ENCODE results near the gene PHKG1.
"Not testable (repeated sequence)": the region's sequence is repeated elsewhere in the genome, so short reads cannot be mapped to it uniquely, and the experiment has no call there.

The PHKG1 gene

DNA sequence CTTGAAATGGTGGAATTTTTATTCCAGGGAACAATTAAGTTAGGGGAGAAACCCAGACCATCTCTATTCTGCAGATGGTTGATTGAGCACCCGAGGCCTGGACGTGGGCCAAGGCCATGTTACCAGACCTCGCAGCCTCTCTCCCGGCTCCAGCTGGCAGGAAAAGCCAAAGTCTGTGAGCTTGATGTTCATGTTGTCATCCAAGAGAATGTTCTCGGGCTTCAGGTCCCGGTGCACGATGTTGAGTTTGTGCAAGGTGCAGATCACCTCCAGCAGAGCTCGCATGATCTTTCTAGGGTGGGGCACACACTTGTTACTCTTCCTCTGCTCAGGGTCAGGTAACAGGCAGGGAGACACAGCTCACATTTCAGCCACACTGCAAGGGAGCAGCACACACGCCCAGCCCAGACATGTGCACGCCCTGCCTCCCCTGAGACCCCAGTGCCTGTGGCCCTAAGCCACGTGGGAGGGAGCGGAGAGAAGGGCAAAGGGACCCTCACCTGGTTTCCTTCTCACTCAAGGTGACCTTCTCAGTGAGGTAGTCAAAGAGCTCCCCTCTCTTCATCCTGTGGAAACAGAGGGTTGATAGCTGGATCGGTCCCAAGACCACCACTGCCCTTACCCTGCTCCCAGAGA lies 9.5 kb downstream of the PHKG1 start:
- DNase-seq (ENCODE audit: low read depth): no peak

GRCh38 chr7:56081626-56082340 lies 11.0 kb downstream of the PHKG1 start:
- no peak for DNase-seq (ENCODE audit: low read depth)

- DNase-seq (ENCODE audit: low read depth): not testable (repeated sequence)
These were observed 11.9 kb downstream of the PHKG1 start for GRCh38 chr7:56080726-56081435.

DNA sequence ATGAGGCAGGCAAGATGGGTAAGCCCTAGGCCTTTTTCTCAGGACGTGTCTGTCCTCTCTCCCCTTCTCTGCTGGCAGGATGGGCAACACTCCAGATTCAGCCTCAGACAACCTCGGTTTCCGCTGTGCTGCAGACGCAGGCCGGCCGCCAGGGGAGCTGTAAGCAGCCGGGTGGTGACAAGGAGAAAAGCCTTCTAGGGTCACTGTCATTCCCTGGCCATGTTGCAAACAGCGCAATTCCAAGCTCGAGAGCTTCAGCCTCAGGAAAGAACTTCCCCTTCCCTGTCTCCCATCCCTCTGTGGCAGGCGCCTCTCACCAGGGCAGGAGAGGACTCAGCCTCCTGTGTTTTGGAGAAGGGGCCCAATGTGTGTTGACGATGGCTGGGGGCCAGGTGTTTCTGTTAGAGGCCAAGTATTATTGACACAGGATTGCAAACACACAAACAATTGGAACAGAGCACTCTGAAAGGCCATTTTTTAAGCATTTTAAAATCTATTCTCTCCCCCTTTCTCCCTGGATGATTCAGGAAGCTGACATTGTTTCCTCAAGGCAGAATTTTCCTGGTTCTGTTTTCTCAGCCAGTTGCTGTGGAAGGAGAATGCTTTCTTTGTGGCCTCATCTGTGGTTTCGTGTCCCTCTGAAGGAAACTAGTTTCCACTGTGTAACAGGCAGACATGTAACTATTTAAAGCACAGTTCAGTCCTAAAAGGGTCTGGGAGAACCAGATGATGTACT lies 13.1 kb downstream of the PHKG1 start:
- DNase-seq (ENCODE audit: low read depth): no peak

DNA sequence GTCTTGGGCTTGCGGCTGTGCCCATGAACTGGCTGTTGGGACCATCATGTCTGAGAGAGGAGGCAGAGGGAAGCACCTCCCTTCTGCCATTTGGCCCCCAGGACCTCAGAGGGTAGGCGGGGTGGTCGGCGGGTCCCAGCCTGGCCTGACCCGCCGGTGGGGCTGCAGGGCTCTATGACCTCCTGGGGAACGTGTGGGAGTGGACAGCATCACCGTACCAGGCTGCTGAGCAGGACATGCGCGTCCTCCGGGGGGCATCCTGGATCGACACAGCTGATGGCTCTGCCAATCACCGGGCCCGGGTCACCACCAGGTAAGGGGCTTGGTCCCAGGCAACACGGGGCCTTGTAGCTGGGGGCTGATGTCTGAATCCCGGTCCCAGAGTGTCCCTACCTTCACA lies 14.6 kb downstream of the PHKG1 start:
- DNase-seq (ENCODE audit: low read depth): no peak

GRCh38 chr7:56077681-56078080 lies 15.1 kb downstream of the PHKG1 start:
- DNase-seq (ENCODE audit: low read depth): no peak

DNA sequence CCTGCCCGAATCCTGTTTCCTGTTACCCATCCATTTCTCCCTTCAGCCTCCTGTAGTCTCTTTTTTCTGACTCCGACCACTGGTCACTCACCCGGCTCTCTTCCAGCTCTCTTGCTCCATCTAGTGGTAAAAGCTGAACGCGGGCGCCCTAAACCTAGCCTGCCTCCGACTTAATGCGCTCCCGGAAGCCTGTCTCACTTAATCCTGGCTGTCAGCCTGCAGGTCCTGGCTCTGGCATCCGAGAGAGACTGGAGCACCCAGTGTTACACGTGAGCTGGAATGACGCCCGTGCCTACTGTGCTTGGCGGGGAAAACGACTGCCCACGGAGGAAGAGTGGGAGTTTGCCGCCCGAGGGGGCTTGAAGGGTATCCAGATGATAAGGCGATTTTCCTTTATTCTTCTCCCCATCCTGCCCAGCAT lies 18.4 kb downstream of the PHKG1 start:
- DNase-seq (ENCODE audit: low read depth): peak; percentile 39

GRCh38 chr7:56066376-56066775 lies 26.4 kb downstream of the PHKG1 start:
- DNase-seq (ENCODE audit: low read depth): not testable (repeated sequence)

DNA sequence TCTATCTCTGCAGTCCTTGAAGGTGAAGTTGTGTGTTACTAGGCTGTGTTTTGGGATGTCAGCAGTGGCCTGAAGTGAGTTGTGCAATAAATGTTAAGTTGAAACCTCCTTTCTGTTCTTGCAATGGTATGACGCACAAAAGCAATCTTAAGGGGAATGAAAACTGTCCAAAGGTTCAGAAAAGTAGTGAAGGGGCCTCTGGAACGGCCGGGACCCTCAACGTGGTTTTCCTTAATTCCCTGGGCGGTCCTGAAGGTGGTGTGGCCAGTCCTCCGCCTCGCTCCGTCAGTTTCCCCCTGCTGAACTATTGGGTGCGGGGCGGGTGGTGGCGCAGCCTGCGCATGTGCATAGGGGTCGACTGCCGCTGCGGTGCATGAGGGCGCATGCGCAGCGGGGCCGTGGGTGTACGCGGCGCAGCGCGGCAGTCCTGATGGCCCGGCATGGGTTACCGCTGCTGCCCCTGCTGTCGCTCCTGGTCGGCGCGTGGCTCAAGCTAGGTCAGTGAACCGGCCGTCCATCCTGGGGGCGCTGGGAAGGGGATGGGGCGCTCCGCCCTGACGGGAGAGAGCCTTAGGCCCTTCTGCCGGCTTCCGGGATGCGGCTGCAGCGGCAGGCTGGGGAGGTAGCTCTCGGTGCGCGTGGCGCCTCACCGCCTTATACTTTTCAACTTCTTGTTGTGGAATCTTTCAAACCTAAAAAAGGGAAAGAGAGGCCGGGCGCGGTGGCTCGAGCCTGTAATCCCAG lies 28.7 kb downstream of the PHKG1 start, which contains the start of gene SUMF2:
Gene SUMF2, plus strand, starts transcription at position 405 of the 744 bp plus-strand sequence. Its CDS starts 26 bp downstream, at position 431.
- peak; percentile 87 for DNase-seq (ENCODE audit: low read depth)

GRCh38 chr7:56063500-56063881 lies 29.3 kb downstream of the PHKG1 start:
- DNase-seq (ENCODE audit: low read depth): no peak

DNA sequence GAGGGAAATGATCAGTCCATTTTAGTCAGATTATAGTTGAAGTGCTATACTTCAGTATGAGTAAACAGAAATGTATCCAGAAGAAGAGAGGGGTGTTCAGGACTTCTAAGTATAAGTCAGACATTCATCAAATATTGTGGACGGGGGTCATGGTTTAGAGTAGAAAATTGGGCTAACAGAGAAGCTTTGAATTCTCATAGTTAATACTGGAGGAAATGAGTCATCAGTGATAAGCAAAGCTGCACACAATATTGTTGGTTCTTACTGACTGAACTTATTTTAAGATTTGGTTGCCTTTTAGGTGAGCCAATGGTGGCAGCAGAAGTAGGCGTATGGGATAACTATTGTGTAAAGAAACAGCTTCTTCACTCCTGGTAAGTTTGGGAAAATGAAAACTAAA lies 30.4 kb downstream of the PHKG1 start:
- no peak for DNase-seq (ENCODE audit: low read depth)

GRCh38 chr7:56053993-56054392 lies 38.8 kb downstream of the PHKG1 start:
- no peak for DNase-seq (ENCODE audit: low read depth)

DNA sequence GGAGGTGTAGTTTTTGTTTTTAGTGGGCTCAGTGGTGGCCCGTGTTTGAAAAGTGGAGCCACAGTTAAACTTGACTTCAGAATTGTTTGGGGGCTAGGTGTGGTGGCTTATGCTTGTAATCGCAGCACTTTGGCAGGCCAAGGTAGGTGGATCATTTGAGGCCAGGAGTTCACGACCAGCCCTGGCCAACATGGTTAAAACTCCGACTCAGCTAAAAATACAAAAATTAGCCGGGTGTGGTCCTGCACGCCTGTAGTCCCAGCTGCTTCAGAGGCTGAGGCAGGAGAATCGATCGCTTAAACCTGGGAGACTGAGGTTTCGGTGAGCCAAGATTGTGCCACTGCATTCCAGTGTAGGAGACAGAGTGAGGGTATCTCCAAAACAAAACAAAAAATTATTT lies 39.4 kb downstream of the PHKG1 start:
- no peak for DNase-seq (ENCODE audit: low read depth)

DNA sequence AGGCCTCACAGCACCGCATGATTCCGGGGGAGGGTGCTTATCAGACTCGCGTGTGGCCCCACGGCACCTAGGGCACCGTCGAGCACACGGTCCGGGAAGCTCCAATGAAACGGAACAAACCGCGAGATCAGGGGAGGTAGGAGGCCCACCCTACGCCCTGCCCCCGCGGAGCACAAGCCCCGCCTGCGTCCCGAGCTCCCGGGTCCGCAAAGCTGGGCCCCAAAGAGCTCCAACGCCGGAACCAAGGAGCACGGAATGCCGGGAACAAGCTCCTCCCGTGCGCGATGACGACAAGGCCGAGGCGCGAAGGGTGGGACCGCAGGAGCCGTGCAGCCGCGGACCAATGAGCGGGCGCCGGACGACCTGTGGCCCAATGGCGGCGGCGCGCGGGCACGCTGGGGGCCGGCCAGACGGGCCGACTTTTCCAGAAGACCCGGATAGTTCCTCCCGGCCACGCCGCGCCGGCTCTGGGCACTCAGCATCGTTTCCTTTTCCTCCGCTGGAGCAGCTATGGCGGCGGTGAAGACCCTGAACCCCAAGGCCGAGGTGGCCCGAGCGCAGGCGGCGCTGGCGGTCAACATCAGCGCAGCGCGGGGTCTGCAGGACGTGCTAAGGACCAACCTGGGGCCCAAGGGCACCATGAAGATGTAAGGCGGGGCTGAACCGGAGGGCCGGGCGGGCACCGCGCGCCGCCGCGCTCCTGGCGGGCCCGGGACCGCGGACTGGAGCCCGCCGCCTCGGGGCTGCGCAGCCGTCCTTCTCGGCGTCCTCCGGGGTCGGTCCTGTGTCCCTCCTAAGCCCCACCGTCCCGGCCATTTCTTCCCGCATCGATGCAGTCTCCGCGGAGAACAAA lies 41.2 kb downstream of the PHKG1 start, which contains the start of the genes CCT6A and PSPH:
Gene CCT6A, plus strand, starts transcription at position 427 of the 853 bp plus-strand sequence. Its CDS starts 84 bp downstream, at position 511.
Gene PSPH, minus strand, starts transcription at position 106 of the 853 bp plus-strand sequence. CDS start 30,232 bp downstream, outside the sequence.
- DNase-seq (ENCODE audit: low read depth): peak; percentile 88

DNA sequence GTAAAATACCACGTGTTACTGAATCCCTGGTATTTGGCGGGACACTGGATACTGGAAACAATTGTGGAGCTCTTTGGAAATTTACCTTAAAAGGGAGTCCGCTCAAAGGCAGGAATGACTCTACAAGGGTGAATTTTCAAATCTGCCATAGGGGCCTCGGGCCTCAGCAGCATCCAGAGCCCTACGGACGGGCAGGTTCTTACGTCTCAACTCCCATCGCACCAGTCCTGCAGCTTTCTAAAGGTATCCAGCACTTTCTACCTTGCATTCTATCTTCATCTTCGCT lies 41.8 kb downstream of the PHKG1 start:
- DNase-seq (ENCODE audit: low read depth): no peak

DNA sequence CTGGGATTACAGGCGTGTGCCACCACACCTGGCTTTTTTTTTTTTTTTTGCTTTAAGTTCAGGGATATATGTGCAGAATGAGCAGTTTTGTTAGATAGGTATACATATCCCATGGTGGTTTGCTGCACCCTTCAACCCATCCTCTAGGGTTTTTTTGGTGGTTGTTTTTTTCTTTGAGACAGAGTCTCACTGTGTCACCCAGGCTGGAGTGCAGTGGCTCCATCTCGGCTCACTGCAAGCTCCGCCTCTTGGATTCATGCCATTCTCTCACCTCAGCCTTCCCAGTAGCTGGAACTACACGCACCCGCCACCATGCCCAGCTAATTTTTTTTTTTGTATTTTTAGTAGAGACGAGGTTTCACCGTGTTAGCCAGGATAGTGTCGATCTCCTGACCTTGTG lies 44.0 kb downstream of the PHKG1 start:
- DNase-seq (ENCODE audit: low read depth): not testable (repeated sequence)

GRCh38 chr7:56048245-56048644 lies 44.5 kb downstream of the PHKG1 start:
- DNase-seq (ENCODE audit: low read depth): no peak

- not testable (repeated sequence) for DNase-seq (ENCODE audit: low read depth)
These were observed 45.2 kb downstream of the PHKG1 start for GRCh38 chr7:56047446-56048116.

GRCh38 chr7:56046721-56047445 lies 45.9 kb downstream of the PHKG1 start:
- no peak for DNase-seq (ENCODE audit: low read depth)
